ENCODE measurements around the gene FOXF2.

DNA sequence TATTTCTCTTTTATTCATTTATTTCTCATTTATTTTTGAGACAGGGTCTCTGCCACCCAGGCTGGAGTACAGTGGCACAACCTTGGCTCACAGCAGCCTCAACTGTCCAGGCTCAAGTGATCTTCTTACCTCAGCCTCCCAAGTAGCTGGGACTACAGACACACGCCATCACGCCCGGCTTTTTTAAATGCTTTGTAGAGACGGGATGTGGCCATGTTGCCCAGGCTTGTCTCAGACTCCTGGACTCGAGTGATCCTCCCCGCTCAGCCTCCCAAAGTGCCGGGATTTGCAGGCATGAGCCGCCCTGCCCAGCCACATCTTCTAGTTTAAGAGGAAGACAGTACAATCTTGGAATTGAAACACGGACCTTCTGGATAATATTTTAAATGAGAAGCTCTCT is 21.6 kb upstream of the FOXF2 start:
- no peak for TF ChIP-seq CTCF (IDR thresholded peaks at IDR 0.05)
- no peak for TF ChIP-seq POLR2A (IDR thresholded peaks at IDR 0.05)
